ENCODE measurements around the gene PINLYP. TPM values are rescaled to one million over a fixed set of nuclear protein-coding genes. Genes with fewer than 3 reads are reported as not detected.

PINLYP gene
- total and polyA plus RNA-seq, 2 donors (not counting 3 experiments of a cell fraction or from before 2014, with no cell fraction given), result 5.5 TPM

GRCh38 chr19:43616954-43617353 lies 41.4 kb downstream of the PINLYP start:
- H4K20me1 ChIP-seq (replicated peaks; ENCODE audit: control insufficient read depth, extremely low read depth, insufficient read depth, low read length), result no peaks in the 10 kb centered on the region
- no peak overlapping the region for H2AFZ ChIP-seq (ENCODE audit: low read depth, low read length)
- no peak overlapping the region for H3K4me2 ChIP-seq (ENCODE audit: insufficient read depth, low read length)
- no peak overlapping the region for H3K9ac ChIP-seq (replicated peaks; ENCODE audit: extremely low read depth, insufficient read depth, low read length)
- FAIRE-seq (no peak), DNase-seq (ENCODE audit: low read depth, low spot score) (no peak)
- TF ChIP-seq MYC (IDR thresholded peaks at IDR 0.05; ENCODE audit: low read depth, low read length) (no peak), POLR2A (IDR thresholded peaks at IDR 0.05; ENCODE audit: low read depth, low read length) (no peak), EZH2 (IDR thresholded peaks at IDR 0.05; ENCODE audit: borderline replicate concordance, low read depth, low read length, severe bottlenecking) (no peak), POLR2AphosphoS5 (IDR thresholded peaks at IDR 0.05; ENCODE audit: insufficient read depth, low read depth, low read length) (no peak), FOS (IDR thresholded peaks at IDR 0.05; ENCODE audit: borderline replicate concordance, insufficient read depth, low read length) (no peak), JUN (IDR thresholded peaks at IDR 0.05; ENCODE audit: borderline replicate concordance, insufficient read depth, insufficient read length, low read depth) (no peak), MAX (IDR thresholded peaks at IDR 0.05; ENCODE audit: insufficient read depth, insufficient read length) (no peak), GATA2 (IDR thresholded peaks at IDR 0.05; ENCODE audit: insufficient read depth, insufficient read length, low read depth, low read length) (no peak), CTCF (IDR thresholded peaks at IDR 0.05; ENCODE audit: extremely low read depth in 1 of 2, insufficient read depth in 1 of 2, low read depth in 1 of 2, low read length in 2 of 2) (no peak)
- no TSS peak for BruUV-seq (replicated peaks)
- H3K79me2 ChIP-seq (ENCODE audit: control insufficient read depth, insufficient read depth, low read length), result peaks cover 24% of the 10 kb centered on the region
- no peaks in the 10 kb centered on the region for H3K9me3 ChIP-seq (replicated peaks; ENCODE audit: control insufficient read depth, insufficient read depth, low read length)
- H3K4me1 ChIP-seq (ENCODE audit: control insufficient read depth, extremely low read depth, insufficient read depth, low read length), result peaks cover 12% of the 10 kb centered on the region
- dilution Hi-C loops (cut with MboI; ENCODE audit: extremely low pct_ligation_motif_present, low sequenced_read_pairs) (no loop called here), intact Hi-C loops (cut with micrococcal nuclease) (no loop called here)
- H3K9me1 ChIP-seq (replicated peaks; ENCODE audit: control insufficient read depth, extremely low read depth, insufficient read depth, low read length), result no peaks in the 10 kb centered on the region
- H3K4me3 ChIP-seq (replicated peaks in 1 of 3; ENCODE audit: insufficient read depth in 1 of 3, low read depth in 1 of 3, low read length in 3 of 3), result no peak overlapping the region
- ChIA-PET CTCF (interaction anchor here (0.7 kb wide), 1 partner anchor 9 kb away, joined by 3 read pairs; no protein-coding TSS in a partner anchor), POLR2A (no interaction called here)
- no peaks in the 10 kb centered on the region for H3K27me3 ChIP-seq (ENCODE audit: control insufficient read depth in 2 of 2, insufficient read depth in 2 of 2, low read length in 2 of 2)
- peaks cover 0 to 19% of the 10 kb centered on the region in 2 experiments for H3K36me3 ChIP-seq (ENCODE audit: control insufficient read depth in 2 of 2, extremely low read depth in 1 of 2, insufficient read depth in 2 of 2, low read length in 2 of 2)
- no peak overlapping the region for H3K27ac ChIP-seq (ENCODE audit: insufficient read depth, low read depth, low read length)

Data from endothelial cell of umbilical vein (primary cell).